ENCODE results near the gene KRT12.

Gene KRT12

DNA sequence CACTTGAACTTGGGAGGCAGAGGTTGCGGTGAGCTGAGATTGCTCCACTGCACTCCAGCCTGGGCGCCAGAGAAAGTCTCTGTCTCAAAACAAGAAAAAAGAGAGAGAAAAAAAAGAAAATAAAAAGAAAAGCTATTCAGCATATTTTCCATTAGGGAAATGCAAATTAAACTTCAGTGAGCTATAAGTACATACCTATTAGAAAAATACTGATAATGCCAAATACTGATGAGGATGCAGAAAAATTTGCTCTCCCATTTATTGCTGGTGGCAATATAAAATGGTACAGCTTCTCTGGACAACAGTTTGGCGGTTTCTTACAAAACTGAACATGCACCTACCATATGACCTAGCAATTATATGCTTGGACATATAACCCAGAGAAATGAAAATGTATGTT lies 54.4 kb downstream of the KRT12 start:
- DNase-seq, result no peak
